ENCODE results near the gene CAPN9.

Gene CAPN9

DNA sequence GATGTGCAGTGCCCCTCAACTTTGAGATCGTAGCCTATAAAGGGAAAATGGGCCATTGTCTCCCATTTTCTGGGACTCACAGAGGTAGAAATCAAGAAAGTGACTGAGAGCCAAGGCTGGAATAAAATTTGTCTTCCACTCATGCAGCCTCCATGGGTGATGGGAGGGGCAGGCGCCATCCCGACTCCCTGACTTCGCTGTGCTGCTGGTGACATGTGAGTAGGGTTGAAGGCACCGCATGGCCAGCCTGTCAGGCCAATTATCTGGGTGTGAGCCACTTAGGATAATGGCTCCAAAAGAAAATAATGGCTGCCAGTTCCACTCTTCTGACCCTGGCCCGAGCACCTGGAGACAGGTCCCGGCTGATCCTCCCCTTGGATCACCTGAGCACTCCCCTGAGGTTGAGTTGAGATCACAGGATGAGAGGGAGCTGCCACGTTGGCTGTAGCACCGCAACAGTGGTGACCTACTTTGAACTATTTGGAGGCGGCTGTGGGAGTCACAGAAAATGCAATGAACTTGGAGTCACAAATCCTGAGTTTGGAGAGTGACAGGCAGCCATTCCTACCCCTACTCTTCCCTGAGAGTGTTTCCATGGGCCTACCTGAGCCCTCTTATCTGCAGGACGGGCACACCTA lies 26.3 kb downstream of the CAPN9 start:
- Histone ChIP-seq H3K4me1 (no peaks in the 10 kb centered on the region), H3K4me3 (ENCODE audit: low read depth, low read length) (no peak overlapping the region), H3K9me3 (no peaks in the 10 kb centered on the region), H3K36me3 (no peaks in the 10 kb centered on the region), H3K27me3 (peaks cover 14% of the 10 kb centered on the region)
- DNase-seq = no peak
- TF ChIP-seq, protein P1, sequence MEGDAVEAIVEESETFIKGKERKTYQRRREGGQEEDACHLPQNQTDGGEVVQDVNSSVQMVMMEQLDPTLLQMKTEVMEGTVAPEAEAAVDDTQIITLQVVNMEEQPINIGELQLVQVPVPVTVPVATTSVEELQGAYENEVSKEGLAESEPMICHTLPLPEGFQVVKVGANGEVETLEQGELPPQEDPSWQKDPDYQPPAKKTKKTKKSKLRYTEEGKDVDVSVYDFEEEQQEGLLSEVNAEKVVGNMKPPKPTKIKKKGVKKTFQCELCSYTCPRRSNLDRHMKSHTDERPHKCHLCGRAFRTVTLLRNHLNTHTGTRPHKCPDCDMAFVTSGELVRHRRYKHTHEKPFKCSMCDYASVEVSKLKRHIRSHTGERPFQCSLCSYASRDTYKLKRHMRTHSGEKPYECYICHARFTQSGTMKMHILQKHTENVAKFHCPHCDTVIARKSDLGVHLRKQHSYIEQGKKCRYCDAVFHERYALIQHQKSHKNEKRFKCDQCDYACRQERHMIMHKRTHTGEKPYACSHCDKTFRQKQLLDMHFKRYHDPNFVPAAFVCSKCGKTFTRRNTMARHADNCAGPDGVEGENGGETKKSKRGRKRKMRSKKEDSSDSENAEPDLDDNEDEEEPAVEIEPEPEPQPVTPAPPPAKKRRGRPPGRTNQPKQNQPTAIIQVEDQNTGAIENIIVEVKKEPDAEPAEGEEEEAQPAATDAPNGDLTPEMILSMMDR (IDR thresholded peaks at IDR 0.05; ENCODE audit: low read depth, low read length) = no peak

DNA sequence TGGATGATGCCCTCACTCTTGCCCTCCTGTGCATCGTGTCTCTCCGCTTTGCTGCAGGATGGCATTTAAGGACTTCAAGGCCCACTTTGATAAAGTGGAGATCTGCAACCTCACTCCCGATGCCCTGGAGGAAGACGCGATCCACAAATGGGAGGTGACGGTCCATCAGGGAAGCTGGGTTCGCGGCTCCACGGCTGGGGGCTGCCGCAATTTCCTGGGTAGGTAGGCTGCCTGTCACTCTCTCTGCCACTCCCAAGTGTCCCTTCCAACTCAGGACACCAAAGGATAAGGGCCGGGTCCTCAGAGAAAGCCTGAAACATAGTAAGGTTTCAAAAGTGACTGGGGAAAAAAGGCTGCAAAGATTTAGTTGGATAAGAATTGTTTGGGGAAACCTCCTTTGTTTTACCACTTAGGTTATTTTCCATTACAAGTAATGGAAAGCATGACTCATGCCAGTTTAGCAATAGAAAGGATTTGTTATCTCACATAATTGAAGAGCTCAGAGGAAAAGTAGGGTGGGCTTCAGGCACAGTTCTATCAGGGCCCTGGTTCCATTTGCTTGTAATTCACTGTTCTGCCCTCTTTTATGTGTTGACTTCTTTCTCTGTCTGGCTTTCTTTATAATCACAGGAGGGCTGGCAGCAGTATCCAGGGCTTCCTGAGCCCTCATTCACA lies 31.9 kb downstream of the CAPN9 start:
- Histone ChIP-seq H3K4me1 (no peaks in the 10 kb centered on the region), H3K4me3 (ENCODE audit: low read depth, low read length) (no peak overlapping the region), H3K9me3 (no peaks in the 10 kb centered on the region), H3K27me3 (peaks cover 33% of the 10 kb centered on the region), H3K36me3 (no peaks in the 10 kb centered on the region; the same call in 1 of the 2 replicates)
- DNase-seq = no peak
- TF ChIP-seq, protein P1 (IDR thresholded peaks at IDR 0.05; ENCODE audit: low read depth, low read length) = no peak

DNA sequence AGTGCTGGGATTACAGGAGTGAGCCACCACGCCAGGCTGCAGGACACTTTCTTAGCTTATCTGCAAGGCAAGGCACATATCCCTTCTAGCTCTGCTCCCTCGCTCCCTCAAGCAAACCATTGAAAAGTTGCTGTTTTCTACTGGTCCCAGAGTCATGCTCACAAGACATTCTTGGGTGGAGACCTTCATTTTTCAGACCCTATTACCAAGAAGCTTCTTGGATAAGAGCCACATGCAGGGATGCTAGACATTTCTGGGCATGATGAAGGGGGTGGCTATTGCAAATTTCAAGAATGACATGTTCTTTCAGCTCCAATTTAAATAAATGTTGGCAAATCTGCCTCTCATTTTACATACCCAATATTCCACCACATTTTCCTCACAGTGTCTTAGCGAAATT lies 33.9 kb downstream of the CAPN9 start:
- H3K27me3 ChIP-seq = peaks cover 33% of the 10 kb centered on the region
- no peaks in the 10 kb centered on the region; the same call in 1 of the 2 replicates for H3K9me3 ChIP-seq
- DNase-seq = no peak
- no peaks in the 10 kb centered on the region; the same call in 1 of the 2 replicates for H3K36me3 ChIP-seq
- no peak overlapping the region for H3K4me3 ChIP-seq (ENCODE audit: low read depth, low read length)
- TF ChIP-seq, protein P1 (IDR thresholded peaks at IDR 0.05; ENCODE audit: low read depth, low read length) = no peak
- H3K4me1 ChIP-seq = no peaks in the 10 kb centered on the region

DNA sequence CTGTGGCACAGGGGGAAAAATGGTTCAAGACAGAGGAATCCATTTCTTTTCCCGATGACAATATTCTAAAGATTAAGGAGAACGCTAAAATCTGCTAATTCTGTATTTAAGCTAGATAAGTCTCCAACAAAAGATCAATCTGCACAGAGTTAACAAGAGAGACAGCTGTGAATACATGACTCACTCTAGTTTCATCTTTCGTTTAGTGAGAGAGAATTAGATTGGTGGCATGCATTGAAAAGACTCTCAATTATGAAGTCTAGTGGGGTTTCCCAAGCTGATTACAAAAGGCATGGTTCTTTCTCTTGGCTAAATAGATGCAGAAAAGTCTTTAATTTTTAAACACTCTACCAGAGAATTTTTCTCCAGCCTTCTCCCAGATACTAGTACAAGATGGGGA lies 34.4 kb downstream of the CAPN9 start:
- no peak overlapping the region for H3K4me3 ChIP-seq (ENCODE audit: low read depth, low read length)
- no peak for DNase-seq
- TF ChIP-seq, protein P1 (IDR thresholded peaks at IDR 0.05; ENCODE audit: low read depth, low read length) = no peak
- H3K27me3 ChIP-seq = peaks cover 33% of the 10 kb centered on the region
- no peaks in the 10 kb centered on the region for H3K4me1 ChIP-seq
- H3K9me3 ChIP-seq = no peaks in the 10 kb centered on the region; the same call in 1 of the 2 replicates
- no peaks in the 10 kb centered on the region; the same call in 1 of the 2 replicates for H3K36me3 ChIP-seq

DNA sequence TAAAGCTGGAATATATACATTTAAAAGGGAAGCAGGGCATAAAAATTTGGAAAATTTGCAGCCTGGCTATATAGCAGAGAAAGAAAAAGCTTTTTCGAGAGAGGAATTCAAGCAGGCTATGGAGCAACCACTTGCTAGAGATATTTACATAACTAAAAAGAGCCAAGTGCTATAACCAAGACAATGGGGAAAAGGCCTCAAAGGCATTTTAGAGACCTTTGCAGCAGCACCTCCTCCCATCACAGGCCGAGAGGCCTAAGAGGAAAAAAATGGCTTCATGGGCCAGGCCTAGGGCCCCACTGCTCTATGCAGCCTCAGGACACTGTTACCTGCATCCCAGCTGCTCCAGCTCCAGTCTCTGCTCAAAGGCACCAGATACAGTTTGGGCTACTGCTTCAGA lies 37.0 kb downstream of the CAPN9 start:
- TF ChIP-seq, protein P1 (IDR thresholded peaks at IDR 0.05; ENCODE audit: low read depth, low read length) = no peak
- no peaks in the 10 kb centered on the region; the same call in 1 of the 2 replicates for H3K9me3 ChIP-seq
- peaks cover 16% of the 10 kb centered on the region; the same call in 1 of the 2 replicates for H3K27me3 ChIP-seq
- H3K4me3 ChIP-seq (ENCODE audit: low read depth, low read length) = no peak overlapping the region
- H3K4me1 ChIP-seq = no peaks in the 10 kb centered on the region
- H3K36me3 ChIP-seq = no peaks in the 10 kb centered on the region; the same call in 1 of the 2 replicates
- DNase-seq = no peak
